ENCODE data around the gene CYTH3.

GRCh38 chr7:6221340-6222319 lies 50.8 kb downstream of the CYTH3 start:
- no peak for TF ChIP-seq HDAC2 (IDR thresholded peaks at IDR 0.05)
- TF ChIP-seq CTCF (IDR thresholded peaks at IDR 0.05): no peak
- no peak for TF ChIP-seq RAD21 (conservative IDR thresholded peaks at IDR 0.05 in 1 of 2, IDR thresholded peaks at IDR 0.05 in 1 of 2)
- no peak for TF ChIP-seq POLR2A (IDR thresholded peaks at IDR 0.05; ENCODE audit: low read length)
- TF ChIP-seq CBX2 (IDR thresholded peaks at IDR 0.05; ENCODE audit: borderline replicate concordance, low read depth): no peak
- TF ChIP-seq, protein P1, sequence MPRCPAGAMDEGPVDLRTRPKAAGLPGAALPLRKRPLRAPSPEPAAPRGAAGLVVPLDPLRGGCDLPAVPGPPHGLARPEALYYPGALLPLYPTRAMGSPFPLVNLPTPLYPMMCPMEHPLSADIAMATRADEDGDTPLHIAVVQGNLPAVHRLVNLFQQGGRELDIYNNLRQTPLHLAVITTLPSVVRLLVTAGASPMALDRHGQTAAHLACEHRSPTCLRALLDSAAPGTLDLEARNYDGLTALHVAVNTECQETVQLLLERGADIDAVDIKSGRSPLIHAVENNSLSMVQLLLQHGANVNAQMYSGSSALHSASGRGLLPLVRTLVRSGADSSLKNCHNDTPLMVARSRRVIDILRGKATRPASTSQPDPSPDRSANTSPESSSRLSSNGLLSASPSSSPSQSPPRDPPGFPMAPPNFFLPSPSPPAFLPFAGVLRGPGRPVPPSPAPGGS (IDR thresholded peaks at IDR 0.05): no peak
- TF ChIP-seq CEBPB (IDR thresholded peaks at IDR 0.05): peak in 1 of 2 experiments; percentile 35; a peak in 2 of 4 replicates
- TF ChIP-seq MAFK (IDR thresholded peaks at IDR 0.05; ENCODE audit: partially characterized antibody): no peak
- TF ChIP-seq, protein P2, sequence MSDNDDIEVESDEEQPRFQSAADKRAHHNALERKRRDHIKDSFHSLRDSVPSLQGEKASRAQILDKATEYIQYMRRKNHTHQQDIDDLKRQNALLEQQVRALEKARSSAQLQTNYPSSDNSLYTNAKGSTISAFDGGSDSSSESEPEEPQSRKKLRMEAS (IDR thresholded peaks at IDR 0.05): no peak
- TF ChIP-seq CBX8 (IDR thresholded peaks at IDR 0.05): no peak
- TF ChIP-seq, protein P3, sequence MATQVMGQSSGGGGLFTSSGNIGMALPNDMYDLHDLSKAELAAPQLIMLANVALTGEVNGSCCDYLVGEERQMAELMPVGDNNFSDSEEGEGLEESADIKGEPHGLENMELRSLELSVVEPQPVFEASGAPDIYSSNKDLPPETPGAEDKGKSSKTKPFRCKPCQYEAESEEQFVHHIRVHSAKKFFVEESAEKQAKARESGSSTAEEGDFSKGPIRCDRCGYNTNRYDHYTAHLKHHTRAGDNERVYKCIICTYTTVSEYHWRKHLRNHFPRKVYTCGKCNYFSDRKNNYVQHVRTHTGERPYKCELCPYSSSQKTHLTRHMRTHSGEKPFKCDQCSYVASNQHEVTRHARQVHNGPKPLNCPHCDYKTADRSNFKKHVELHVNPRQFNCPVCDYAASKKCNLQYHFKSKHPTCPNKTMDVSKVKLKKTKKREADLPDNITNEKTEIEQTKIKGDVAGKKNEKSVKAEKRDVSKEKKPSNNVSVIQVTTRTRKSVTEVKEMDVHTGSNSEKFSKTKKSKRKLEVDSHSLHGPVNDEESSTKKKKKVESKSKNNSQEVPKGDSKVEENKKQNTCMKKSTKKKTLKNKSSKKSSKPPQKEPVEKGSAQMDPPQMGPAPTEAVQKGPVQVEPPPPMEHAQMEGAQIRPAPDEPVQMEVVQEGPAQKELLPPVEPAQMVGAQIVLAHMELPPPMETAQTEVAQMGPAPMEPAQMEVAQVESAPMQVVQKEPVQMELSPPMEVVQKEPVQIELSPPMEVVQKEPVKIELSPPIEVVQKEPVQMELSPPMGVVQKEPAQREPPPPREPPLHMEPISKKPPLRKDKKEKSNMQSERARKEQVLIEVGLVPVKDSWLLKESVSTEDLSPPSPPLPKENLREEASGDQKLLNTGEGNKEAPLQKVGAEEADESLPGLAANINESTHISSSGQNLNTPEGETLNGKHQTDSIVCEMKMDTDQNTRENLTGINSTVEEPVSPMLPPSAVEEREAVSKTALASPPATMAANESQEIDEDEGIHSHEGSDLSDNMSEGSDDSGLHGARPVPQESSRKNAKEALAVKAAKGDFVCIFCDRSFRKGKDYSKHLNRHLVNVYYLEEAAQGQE (IDR thresholded peaks at IDR 0.05): no peak

Measured in A549 (cell line).